Measurements from ENCODE around the gene TMCC1.
A peak's percentile ranks its signal among the peaks of the same experiment; 100 is the strongest.

TMCC1 gene

DNA sequence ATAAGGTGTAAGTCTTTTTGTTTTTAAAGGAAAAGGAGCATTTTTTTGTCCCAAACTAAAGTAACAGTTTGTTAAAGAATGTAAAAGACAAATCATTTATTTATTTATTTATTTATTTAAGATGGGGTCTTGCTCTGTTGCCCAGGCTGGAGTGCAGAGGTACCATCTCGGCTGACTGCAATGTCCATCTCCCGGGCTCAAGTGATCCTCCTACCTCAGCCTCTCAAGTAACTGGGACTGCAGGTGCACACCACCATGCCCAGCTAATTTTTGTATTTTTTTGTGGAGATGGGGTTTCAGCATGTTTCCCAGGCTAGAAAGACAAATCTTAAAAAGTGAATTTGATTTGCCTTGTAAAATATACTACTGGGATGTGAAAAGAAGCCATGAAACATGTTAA, 200.8 kb downstream of the TMCC1 start:
- no peak for DNase-seq (ENCODE audit: low spot score)
- in situ Hi-C loops (cut with MboI; ENCODE audit: low sequenced_read_pairs, unreplicated experiment) = no loop called here
- TF ChIP-seq, protein P1, sequence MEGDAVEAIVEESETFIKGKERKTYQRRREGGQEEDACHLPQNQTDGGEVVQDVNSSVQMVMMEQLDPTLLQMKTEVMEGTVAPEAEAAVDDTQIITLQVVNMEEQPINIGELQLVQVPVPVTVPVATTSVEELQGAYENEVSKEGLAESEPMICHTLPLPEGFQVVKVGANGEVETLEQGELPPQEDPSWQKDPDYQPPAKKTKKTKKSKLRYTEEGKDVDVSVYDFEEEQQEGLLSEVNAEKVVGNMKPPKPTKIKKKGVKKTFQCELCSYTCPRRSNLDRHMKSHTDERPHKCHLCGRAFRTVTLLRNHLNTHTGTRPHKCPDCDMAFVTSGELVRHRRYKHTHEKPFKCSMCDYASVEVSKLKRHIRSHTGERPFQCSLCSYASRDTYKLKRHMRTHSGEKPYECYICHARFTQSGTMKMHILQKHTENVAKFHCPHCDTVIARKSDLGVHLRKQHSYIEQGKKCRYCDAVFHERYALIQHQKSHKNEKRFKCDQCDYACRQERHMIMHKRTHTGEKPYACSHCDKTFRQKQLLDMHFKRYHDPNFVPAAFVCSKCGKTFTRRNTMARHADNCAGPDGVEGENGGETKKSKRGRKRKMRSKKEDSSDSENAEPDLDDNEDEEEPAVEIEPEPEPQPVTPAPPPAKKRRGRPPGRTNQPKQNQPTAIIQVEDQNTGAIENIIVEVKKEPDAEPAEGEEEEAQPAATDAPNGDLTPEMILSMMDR (IDR thresholded peaks at IDR 0.05; ENCODE audit: borderline replicate concordance, control extremely low read depth, extremely low read depth, insufficient read depth, missing control alignments) = no peak

DNA sequence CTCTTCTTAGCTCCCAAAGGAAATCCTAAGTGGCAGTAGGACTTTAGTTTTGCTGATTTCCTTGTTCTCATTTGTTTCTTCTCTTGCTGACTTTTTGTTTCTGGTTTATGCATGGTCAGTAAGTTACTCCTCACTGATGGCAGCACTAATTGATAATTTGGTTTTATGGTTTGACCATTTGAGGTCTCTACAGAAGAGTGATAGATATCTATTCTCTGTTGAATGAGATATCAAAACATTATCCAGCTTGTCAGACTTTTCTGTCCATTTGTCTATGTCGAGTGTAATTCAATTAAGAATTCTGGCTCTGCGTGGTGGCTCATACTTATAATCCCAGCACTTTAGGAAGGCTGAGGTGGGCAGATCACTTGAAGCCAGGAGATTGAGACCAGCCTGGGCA, 202.5 kb downstream of the TMCC1 start:
- no peak for DNase-seq (ENCODE audit: low spot score)
- TF ChIP-seq, protein P1 (IDR thresholded peaks at IDR 0.05; ENCODE audit: borderline replicate concordance, control extremely low read depth, extremely low read depth, insufficient read depth, missing control alignments) = no peak
- in situ Hi-C loops (cut with MboI; ENCODE audit: low sequenced_read_pairs, unreplicated experiment) = no loop called here

DNA sequence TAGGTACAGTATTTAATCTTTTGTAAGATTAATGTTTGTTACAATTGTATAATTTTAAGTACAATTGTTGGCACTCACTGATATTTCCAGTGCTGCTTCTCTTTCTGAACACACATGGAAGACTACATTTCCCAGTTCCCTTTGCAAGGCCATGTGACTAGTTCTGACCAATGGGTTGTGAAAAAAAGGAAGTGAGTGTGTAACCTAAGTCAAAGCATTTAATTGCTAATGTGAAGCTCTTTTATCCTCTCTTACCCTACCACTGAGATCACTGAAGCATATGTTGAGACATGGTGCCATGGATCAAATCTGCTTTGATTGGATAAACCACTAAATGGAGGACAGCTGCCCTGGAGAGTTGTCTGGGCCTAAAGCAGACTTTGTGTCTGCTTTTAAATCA, 203.1 kb downstream of the TMCC1 start:
- TF ChIP-seq, protein P1 (IDR thresholded peaks at IDR 0.05; ENCODE audit: borderline replicate concordance, control extremely low read depth, extremely low read depth, insufficient read depth, missing control alignments) = no peak
- peak; percentile 52 for DNase-seq (ENCODE audit: low spot score)
- in situ Hi-C loops (cut with MboI; ENCODE audit: low sequenced_read_pairs, unreplicated experiment) = no loop called here

DNA sequence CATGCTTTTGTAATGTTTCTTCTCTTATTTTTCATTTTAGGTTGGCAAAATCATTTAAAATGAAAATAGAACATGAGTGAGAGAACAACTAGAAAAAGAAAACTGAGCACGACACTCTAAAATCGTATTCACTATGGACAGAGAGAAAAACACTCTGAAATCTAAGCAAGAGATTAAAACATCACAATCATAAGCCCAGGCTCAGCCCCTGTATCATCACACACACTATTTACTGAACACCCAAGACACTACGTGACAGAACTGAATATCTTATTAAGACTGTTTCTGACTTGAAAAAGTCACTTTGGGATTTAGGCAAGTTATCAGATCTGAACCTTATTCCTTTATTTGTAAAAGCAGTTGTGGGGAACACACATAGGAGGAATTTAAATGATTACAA, 204.5 kb downstream of the TMCC1 start:
- in situ Hi-C loops (cut with MboI; ENCODE audit: low sequenced_read_pairs, unreplicated experiment) = no loop called here
- TF ChIP-seq, protein P1 (IDR thresholded peaks at IDR 0.05; ENCODE audit: borderline replicate concordance, control extremely low read depth, extremely low read depth, insufficient read depth, missing control alignments) = no peak
- DNase-seq (ENCODE audit: low spot score) = no peak

DNA sequence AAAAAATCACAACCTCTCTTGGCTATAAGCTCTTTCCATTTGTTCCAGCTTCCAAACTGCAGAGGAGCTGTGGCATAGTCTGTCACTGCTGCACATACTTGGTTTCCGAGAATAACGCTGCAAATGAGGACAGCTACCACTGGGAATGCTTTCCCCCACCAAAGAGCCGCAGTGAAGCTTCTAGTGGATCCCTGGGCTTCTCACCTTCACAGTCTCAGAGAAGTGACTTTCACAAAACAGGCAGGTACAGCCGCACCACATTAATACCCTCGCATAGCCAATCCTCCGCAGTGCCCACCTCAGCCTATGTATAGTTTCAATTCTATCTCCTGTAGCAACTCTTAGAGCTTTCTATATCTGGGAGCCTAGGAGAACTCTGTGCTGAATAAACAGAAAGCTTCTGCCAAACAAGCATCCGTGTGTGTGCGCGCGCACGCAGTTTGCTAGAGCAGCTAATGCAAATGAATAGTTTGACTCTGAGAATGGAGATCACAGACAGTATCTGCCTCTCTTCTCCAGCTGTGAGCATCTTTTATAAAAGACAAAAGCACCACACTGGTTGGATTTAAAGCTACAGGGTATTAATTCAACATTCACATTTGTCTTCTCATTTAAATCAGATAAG, 205.1 kb downstream of the TMCC1 start:
- DNase-seq (ENCODE audit: low spot score) = no peak
- in situ Hi-C loops (cut with MboI; ENCODE audit: low sequenced_read_pairs, unreplicated experiment) = no loop called here
- TF ChIP-seq, protein P1 (IDR thresholded peaks at IDR 0.05; ENCODE audit: borderline replicate concordance, control extremely low read depth, extremely low read depth, insufficient read depth, missing control alignments) = no peak

DNA sequence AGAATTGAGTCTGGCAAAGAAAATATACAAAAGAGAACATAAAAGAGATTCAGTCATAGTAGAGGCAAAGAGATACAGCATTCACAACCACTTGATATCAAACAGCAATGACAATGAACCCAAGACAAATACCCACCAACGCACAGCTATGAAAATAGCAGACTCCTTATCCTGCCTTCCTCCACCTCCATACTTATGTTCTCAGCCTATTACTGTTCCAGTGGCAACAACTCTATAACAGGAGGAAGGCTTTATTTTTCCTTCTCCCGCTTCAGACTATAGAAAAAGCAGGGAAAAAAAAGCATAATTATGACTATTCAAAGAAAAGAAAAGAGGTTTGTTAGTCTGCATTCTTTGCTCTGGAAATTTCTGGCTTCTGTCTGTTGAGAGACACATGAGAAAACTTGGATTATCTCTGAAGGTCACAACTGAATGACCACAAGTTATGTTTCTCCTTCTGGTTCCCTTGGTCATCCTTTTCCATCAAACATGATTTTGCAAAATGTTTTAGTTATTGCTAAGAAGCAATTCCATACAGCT, 205.9 kb downstream of the TMCC1 start:
- in situ Hi-C loops (cut with MboI; ENCODE audit: low sequenced_read_pairs, unreplicated experiment) = no loop called here
- DNase-seq (ENCODE audit: low spot score) = no peak
- TF ChIP-seq, protein P1 (IDR thresholded peaks at IDR 0.05; ENCODE audit: borderline replicate concordance, control extremely low read depth, extremely low read depth, insufficient read depth, missing control alignments) = no peak

Data from GM13976 (cell line).